Erythroblast (primary cell): ENCODE data around the gene ARHGAP4.

Source experiments
- GATA1 ChIP-seq: IDR thresholded peaks from 2 replicates; pipeline ENCODE4 v1.6.1; 2011; ENCODE audit warnings: low read depth, mild to moderate bottlenecking, control low read depth, low read length, moderate library complexity
- POLR2A ChIP-seq: IDR thresholded peaks from 2 replicates; pipeline ENCODE4 v1.6.1; 2011; ENCODE audit warnings: mild to moderate bottlenecking, low read length

DNA sequence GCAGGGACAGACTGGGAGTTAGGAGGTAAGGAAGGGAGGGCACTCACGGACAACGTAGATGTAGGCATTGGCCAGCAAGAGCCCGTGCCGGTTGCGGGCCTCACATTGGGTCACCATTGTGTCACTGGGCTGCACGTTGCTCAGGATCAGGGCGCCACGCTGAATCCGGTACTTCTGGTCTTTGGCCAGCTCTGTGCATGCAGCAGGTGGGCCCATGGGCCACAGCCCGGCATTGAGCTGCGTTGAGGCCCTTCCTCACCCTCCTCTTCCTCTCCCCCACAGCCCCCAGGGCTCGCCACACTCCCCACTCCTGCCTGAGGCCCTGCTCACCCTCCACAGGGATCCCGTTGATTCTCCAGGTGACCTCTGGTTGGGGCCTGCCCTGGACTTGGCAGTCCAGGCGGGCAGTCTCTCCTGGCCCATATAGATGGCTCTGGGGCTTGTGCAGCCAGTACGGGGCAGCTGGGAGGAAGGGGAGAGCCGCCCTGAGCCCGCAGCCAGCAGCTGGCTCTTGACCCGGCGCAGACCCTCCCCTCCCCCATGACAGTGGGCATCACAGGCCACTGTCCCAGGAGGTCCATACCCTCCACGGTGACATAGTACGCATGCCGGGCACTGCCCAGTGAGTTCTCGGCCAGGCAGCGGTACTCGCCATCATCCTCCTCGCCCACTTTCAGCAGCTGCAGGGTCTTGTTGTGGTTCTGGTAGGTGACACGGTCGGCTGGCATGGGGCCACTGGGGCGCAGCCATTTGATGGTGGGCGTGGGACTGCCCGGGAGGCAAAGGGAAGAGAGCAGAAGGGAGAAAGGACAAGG lies 56.4 kb downstream of the ARHGAP4 start:
- TF ChIP-seq POLR2A (no peak), GATA1 (no peak)
